Measurements from ENCODE around the gene DNAJC4.

DNA sequence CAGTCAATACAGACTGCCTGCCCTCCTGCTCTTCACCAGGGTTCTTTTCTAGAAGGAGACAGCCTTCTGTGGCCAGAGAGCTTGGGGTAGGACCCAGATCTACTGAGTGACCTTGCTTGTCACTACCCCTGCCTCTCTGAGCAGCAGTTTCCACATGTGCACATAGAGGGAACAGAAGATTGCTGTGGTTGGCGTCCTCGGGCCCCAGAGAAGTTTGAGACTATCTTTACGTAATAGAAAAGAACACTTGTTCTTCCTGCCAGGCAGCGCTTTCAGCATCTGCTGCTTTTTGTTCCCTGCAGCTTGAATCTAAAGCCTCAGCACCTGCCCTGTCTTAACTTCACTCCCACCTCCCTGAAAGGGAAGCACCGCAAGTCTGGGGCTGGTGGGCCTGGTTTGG is 8.7 kb downstream of the DNAJC4 start:
- TF ChIP-seq, protein P1, sequence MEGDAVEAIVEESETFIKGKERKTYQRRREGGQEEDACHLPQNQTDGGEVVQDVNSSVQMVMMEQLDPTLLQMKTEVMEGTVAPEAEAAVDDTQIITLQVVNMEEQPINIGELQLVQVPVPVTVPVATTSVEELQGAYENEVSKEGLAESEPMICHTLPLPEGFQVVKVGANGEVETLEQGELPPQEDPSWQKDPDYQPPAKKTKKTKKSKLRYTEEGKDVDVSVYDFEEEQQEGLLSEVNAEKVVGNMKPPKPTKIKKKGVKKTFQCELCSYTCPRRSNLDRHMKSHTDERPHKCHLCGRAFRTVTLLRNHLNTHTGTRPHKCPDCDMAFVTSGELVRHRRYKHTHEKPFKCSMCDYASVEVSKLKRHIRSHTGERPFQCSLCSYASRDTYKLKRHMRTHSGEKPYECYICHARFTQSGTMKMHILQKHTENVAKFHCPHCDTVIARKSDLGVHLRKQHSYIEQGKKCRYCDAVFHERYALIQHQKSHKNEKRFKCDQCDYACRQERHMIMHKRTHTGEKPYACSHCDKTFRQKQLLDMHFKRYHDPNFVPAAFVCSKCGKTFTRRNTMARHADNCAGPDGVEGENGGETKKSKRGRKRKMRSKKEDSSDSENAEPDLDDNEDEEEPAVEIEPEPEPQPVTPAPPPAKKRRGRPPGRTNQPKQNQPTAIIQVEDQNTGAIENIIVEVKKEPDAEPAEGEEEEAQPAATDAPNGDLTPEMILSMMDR (conservative IDR thresholded peaks at IDR 0.05 in 1 of 2, IDR thresholded peaks at IDR 0.05 in 1 of 2; ENCODE audit: extremely low read depth in 1 of 2, insufficient read depth in 1 of 2, low read depth in 1 of 2, low read length in 2 of 2), result no peak
- TF ChIP-seq EZH2 (IDR thresholded peaks at IDR 0.05; ENCODE audit: borderline replicate concordance, low read length), result no peak

Measured in mammary epithelial cell (primary cell).